GM12878 (cell line): ENCODE data around the gene VPS52. TPM values are rescaled to one million over a fixed set of nuclear protein-coding genes. Genes with fewer than 3 reads are reported as not detected.

Experiments
- CEBPB ChIP-seq, 2 experiments: fragments of 150-350 bp in 1 of 2; IDR thresholded peaks; 2 replicates each; pipeline ENCODE4 v1.6.1; 2012 to 2014; ENCODE audit warnings: low read depth in 2 of 2, low read length in 2 of 2, borderline replicate concordance in 1 of 2, inconsistent platforms in 1 of 2
- CEBPZ ChIP-seq: fragments of 150-350 bp; IDR thresholded peaks from 2 replicates; pipeline ENCODE4 v1.6.1; 2016; ENCODE audit warnings: low read depth, low read length
- CTCF ChIP-seq, 3 experiments: IDR thresholded peaks in 2 of 3; conservative IDR thresholded peaks in 1 of 3; 2 replicates each; pipeline ENCODE4 v1.5.1; 2011; ENCODE audit warnings: low read depth in 3 of 3, low read length in 3 of 3, mild to moderate bottlenecking in 3 of 3, control low read depth in 2 of 3, moderate library complexity in 2 of 3, inconsistent platforms in 1 of 3, mixed read lengths in 1 of 3; ENCODE audit not compliant: control insufficient read depth in 2 of 3, insufficient read depth in 1 of 3; ENCODE audit errors: extremely low read depth in 1 of 3
- EZH2 ChIP-seq: IDR thresholded peaks from 2 replicates; pipeline ENCODE4 v1.6.1; 2012; ENCODE audit warnings: low read depth, mild to moderate bottlenecking, control low read depth, inconsistent platforms, low read length, borderline replicate concordance; ENCODE audit not compliant: control insufficient read depth
- IKZF2 ChIP-seq, 2 experiments: fragments of 450-650 bp; IDR thresholded peaks; 2 replicates each; pipeline ENCODE4 v1.6.1; 2017; ENCODE audit warnings: mild to moderate bottlenecking in 2 of 2, moderate library complexity in 2 of 2
- MLLT1 ChIP-seq: fragments of 450-650 bp; IDR thresholded peaks from 2 replicates; pipeline ENCODE4 v1.6.1; 2016; ENCODE audit warnings: mild to moderate bottlenecking
- NR2C1 ChIP-seq: fragments of 450-650 bp; IDR thresholded peaks from 2 replicates; pipeline ENCODE4 v1.6.1; 2017; ENCODE audit warnings: antibody characterized with exemption, mild to moderate bottlenecking, moderate library complexity
- PAX8 ChIP-seq: fragments of 450-650 bp; IDR thresholded peaks from 2 replicates; pipeline ENCODE4 v1.6.1; 2017; ENCODE audit warnings: mild to moderate bottlenecking, moderate library complexity
- RAD21 ChIP-seq: IDR thresholded peaks from 2 replicates; pipeline ENCODE4 v1.6.1; 2011; ENCODE audit warnings: mild to moderate bottlenecking, low read depth, low read length, moderate library complexity; ENCODE audit not compliant: insufficient read depth
- RCOR1 ChIP-seq: conservative IDR thresholded peaks from 2 replicates; pipeline ENCODE4 v1.6.1; 2012; ENCODE audit warnings: low read depth, low read length, improper control_type of control experiment
- SKIL ChIP-seq: fragments of 450-650 bp; IDR thresholded peaks from 2 replicates; pipeline ENCODE4 v1.6.1; 2017; ENCODE audit warnings: mild to moderate bottlenecking, low read depth, inconsistent platforms; ENCODE audit not compliant: poor library complexity, severe bottlenecking
- SMAD1 ChIP-seq: fragments of 450-650 bp; IDR thresholded peaks from 2 replicates; pipeline ENCODE4 v1.6.1; 2018; ENCODE audit warnings: mild to moderate bottlenecking, low read depth; ENCODE audit not compliant: partially characterized antibody
- SMC3 ChIP-seq: IDR thresholded peaks from 2 replicates; pipeline ENCODE4 v1.6.1; 2011; ENCODE audit warnings: low read length, improper control_type of control experiment, borderline replicate concordance
- STAT3 ChIP-seq: IDR thresholded peaks from 2 replicates; pipeline ENCODE4 v1.6.1; 2011; ENCODE audit warnings: low read depth, low read length, improper control_type of control experiment
- SUPT20H ChIP-seq: IDR thresholded peaks from 2 replicates; pipeline ENCODE4 v1.6.1; 2011; ENCODE audit warnings: low read depth, mild to moderate bottlenecking, low read length, moderate library complexity, borderline replicate concordance; ENCODE audit not compliant: control insufficient read depth
- TARDBP ChIP-seq: IDR thresholded peaks from 2 replicates; pipeline ENCODE4 v1.6.1; 2016; ENCODE audit warnings: borderline replicate concordance
- TCF7 ChIP-seq: IDR thresholded peaks from 2 replicates; pipeline ENCODE4 v1.6.1; 2014; ENCODE audit warnings: antibody characterized with exemption, borderline replicate concordance
- USF2 ChIP-seq: IDR thresholded peaks from 2 replicates; pipeline ENCODE4 v1.6.1; 2011; ENCODE audit warnings: low read depth, low read length, improper control_type of control experiment, borderline replicate concordance
- YY1 ChIP-seq: IDR thresholded peaks from 2 replicates; pipeline ENCODE4 v1.6.1; 2011; ENCODE audit warnings: low read depth, mild to moderate bottlenecking, low read length
- polyA plus RNA-seq, 11 experiments: library from polyadenylated mRNA; depleted of rRNA in 4 of 11; unstranded in 6 of 11; stranded (reverse) in 5 of 11; fragments of >200 nt; fragmentation: Nextera tagmentation in 4 of 11; fragmentation: Illumina TruSeq in 1 of 11; extraction: Ambion mirVana in 4 of 11; extraction: Trizol in 1 of 11; gene quantifications; 1 replicate in 1 of 11; 2 replicates in 10 of 11; pipeline versions ENCODE4 v1.2.1 to v1.2.3, GENCODE V29; 2011 to 2016; ENCODE audit warnings: inconsistent platforms in 2 of 11, missing spikeins in 2 of 11, low read depth in 1 of 11
- total RNA-seq, 4 experiments: library from RNA; depleted of rRNA in 3 of 4; stranded (reverse); fragments of >200 nt in 3 of 4; fragmentation: Illumina TruSeq in 1 of 4; extraction: Trizol in 1 of 4; gene quantifications; 2 replicates each; pipeline versions ENCODE4 v1.2.1 to v1.2.3, GENCODE V29; 2013 to 2021

Gene VPS52
- total and polyA plus RNA-seq, 10 of the 15 experiments (the other 5 are each of a cell fraction or from before 2014, with no cell fraction given): 11.3 to 52.7 (median 36.7) TPM

- TF ChIP-seq YY1 (0 out of 2 replicates have a peak, but pooled peaks have one; percentile 61), TARDBP (0 out of 2 replicates have a peak, but pooled peaks have one; percentile 47), MLLT1 (peak; percentile 32; the same call in 1 of the 2 replicates), CEBPZ (no peak), SUPT20H (no peak), NR2C1 (no peak), TCF7 (no peak), USF2 (no peak), STAT3 (no peak), RCOR1 (no peak), SMAD1 (no peak), RAD21 (peak; percentile 92), IKZF2 (IDR thresholded peaks at IDR 0.05) (no peak), PAX8 (no peak), SMC3 (peak; percentile 79), CEBPB (IDR thresholded peaks at IDR 0.05; ENCODE audit: borderline replicate concordance in 1 of 2, low read depth in 2 of 2, low read length in 2 of 2) (no peak), SKIL (peak; percentile 48), CTCF (IDR thresholded peaks at IDR 0.05 in 2 of 3, conservative IDR thresholded peaks at IDR 0.05 in 1 of 3; ENCODE audit: control insufficient read depth in 2 of 3, extremely low read depth in 1 of 3, insufficient read depth in 1 of 3, low read depth in 3 of 3, low read length in 3 of 3) (peak; percentile 91 to 94 (median 92)), EZH2 (no peak)
Measured at GRCh38 chr6:33247977-33248642, 23.6 kb downstream of the VPS52 start (continued).
